AG09319 (cell line): ENCODE measurements around the gene MMRN2.

ENCODE experiments used
- DNase-seq: peaks from one replicate; pipeline ENCODE4 v3.0.0-alpha.2; 2010; ENCODE audit warnings: low read depth; ENCODE audit errors: extremely low read depth
- CTCF ChIP-seq: IDR thresholded peaks from 2 replicates; pipeline ENCODE4 v1.5.1; 2011; ENCODE audit warnings: low read depth, mild to moderate bottlenecking, inconsistent platforms, low read length, moderate library complexity

MMRN2 gene

DNA sequence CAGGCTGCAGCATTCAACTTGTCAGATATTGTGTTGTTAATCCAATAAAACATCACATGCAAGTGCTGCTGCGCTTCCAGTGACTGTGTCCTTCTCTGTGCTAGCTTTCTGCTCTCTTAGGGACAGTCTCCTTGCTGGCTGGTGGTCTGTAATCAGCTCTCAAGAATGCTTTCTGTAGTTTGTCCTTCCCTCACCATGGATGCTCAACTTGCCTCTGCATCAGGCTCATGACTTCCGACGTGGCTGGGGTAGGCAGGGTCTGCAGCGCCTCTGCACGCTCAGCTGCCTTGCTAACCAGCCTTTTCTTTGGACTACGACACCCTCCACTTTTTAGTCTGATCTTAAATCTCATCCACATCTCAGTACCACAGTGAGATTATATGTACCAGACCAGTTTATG lies 58.3 kb downstream of the MMRN2 start:
- no peak for DNase-seq
- no peak for TF ChIP-seq CTCF

DNA sequence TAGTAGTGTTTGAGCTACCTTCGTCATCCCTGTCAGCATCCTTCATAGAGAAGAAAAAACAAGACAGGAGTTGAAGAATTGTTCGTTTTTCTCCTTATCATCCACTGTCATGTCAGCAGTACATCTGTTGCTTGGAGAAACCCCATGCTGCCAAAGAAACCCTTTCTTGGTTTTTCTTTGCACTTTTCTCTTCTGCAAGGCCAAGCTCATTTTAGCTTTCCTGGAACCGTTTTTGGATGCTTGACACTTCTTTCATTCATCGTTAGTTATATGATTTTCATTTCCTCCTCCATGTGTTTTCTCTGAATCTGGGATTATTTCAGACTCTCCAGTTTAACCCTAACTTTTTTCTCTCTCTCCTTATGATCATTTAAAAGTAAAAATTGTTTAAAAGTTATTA lies 58.9 kb downstream of the MMRN2 start:
- no peak for TF ChIP-seq CTCF
- DNase-seq = no peak

- TF ChIP-seq CTCF = no peak
- DNase-seq = no peak
Observed at GRCh38 chr10:86889997-86890396, 67.4 kb downstream of the MMRN2 start.

DNA sequence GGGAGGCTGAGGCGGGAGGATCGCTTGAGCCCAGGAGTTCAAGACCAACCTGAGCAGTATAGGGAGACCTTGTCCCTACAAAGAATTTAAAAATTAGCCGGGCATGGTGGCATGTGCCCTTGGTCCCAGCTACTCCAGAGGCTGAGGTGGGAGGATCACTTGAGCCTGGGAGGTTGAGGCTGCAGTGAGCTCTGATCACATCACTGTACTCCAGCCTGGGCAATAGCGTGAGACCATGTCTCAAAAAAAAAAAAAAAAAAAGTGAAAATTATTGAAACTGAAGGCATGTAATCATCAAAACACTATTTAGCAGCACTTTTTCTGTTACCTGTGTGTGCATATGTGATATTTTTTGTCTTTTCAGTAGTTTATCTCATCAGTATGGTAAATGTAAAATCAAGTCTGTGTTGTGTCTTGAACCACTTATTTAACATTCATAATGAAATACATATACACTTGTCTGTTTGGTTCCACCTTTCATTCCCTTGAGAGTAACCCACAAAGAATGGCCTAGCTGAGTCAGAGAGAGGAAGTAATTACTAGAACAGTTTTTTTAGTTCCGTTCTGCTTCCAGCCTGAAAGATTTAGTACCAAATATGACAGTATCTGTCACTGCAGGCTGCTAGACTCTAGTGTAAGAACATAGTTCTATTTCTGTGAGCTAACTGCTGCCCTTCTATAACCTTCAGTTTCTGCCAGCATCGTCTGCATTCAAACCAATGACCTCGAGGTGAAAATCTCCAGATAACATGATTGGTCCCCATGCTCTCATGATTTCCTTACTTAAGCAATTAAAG lies 68.6 kb downstream of the MMRN2 start:
- peak; percentile 31 for DNase-seq
- TF ChIP-seq CTCF = no peak
